HepG2 (cell line): Measurements from ENCODE around the gene C4B. TPM values are rescaled to one million over a fixed set of nuclear protein-coding genes. Genes with fewer than 3 reads are reported as not detected.
"Not testable (repeated sequence)": the region's sequence is repeated elsewhere in the genome, so short reads cannot be mapped to it uniquely, and the experiment has no call there.

Experiments used
- ATAC-seq: fragments of 200-7000 bp; cut with Tn5 transposase; 3 replicates; pipeline ENCODE4 v1.9.1; 2020; ENCODE audit warnings: mild to moderate bottlenecking, moderate library complexity
- BruUV-seq: library from RNA; stranded (reverse); fragments of 400-500 nt; replicated peaks from 2 replicates; lab custom pipeline; 2021; lab: Mats Ljungman, UMichigan
- CTCF ChIA-PET: fragments of 300-600 bp; formaldehyde crosslinking; extraction: SDS; loops from one replicate; lab custom pipeline; 2021; ENCODE audit warnings: low total read pairs, inconsistent platforms, low intra/inter-chr PET ratio; lab: Yijun Ruan, JAX
- POLR2A ChIA-PET: fragments of 350-600 bp; sonication (Branson Sonifier 250); formaldehyde crosslinking; loops from one replicate; lab custom pipeline; 2020; ENCODE audit warnings: antibody characterized with exemption, inconsistent platforms; lab: Yijun Ruan, JAX
- DNase-seq: peaks from one replicate; pipeline ENCODE4 v3.0.0-alpha.2; 2015; ENCODE audit warnings: low spot score
- FAIRE-seq: peaks from 3 replicates; lab custom pipeline; 2011; peaks lifted over from hg19 to GRCh38; lab: Jason Lieb, UNC
- H2AFZ ChIP-seq: one replicate; pipeline ENCODE4 v1.6.1; 2011; ENCODE audit warnings: low read length, inconsistent platforms
- H3K27ac ChIP-seq: fragments of 300-600 bp; 3 replicates; pipeline ENCODE4 v1.8.0; 2011; ENCODE audit warnings: mixed run types, mild to moderate bottlenecking, mixed read lengths, low read length, inconsistent platforms; ENCODE audit not compliant: insufficient read depth; ENCODE audit errors: extremely low read length
- H3K27me3 ChIP-seq, 2 experiments: fragments of 200-600 bp in 1 of 2; 2 replicates in 1 of 2; 3 replicates in 1 of 2; pipeline versions ENCODE4 v1.6.0 to v1.8.0; 2011; ENCODE audit warnings: low read length in 2 of 2, mild to moderate bottlenecking in 2 of 2, moderate library complexity in 2 of 2, inconsistent platforms in 1 of 2; ENCODE audit not compliant: insufficient read depth in 2 of 2, control insufficient read depth in 1 of 2
- H3K36me3 ChIP-seq, 2 experiments: fragments of 200-600 bp in 1 of 2; replicated peaks in 1 of 2; 2 replicates in 1 of 2; 3 replicates in 1 of 2; pipeline versions ENCODE4 v1.5.1 to v1.8.0; 2011; ENCODE audit warnings: low read length in 2 of 2, inconsistent platforms in 1 of 2; ENCODE audit not compliant: insufficient read depth in 2 of 2, control insufficient read depth in 1 of 2
- H3K4me1 ChIP-seq: 2 replicates; pipeline ENCODE4 v1.5.1; 2012; ENCODE audit warnings: low read length, inconsistent platforms; ENCODE audit not compliant: insufficient read depth
- H3K4me2 ChIP-seq: 2 replicates; pipeline ENCODE4 v1.6.0; 2011; ENCODE audit warnings: low read depth, low read length, inconsistent platforms
- H3K4me3 ChIP-seq, 3 experiments: fragments of 200-600 bp in 1 of 3; sonication (generic), shearing (Covaris generic) in 1 of 3; replicated peaks in 1 of 3; 2 replicates each; pipeline ENCODE4 v1.5.1; 2011 to 2016; ENCODE audit warnings: low read length in 3 of 3, inconsistent platforms in 2 of 3, low read depth in 2 of 3, mild to moderate bottlenecking in 2 of 3, control low read depth in 1 of 3, mixed read lengths in 1 of 3; ENCODE audit not compliant: insufficient read depth in 1 of 3
- H3K79me2 ChIP-seq: one replicate; pipeline ENCODE4 v1.6.1; 2011; ENCODE audit warnings: low read length, inconsistent platforms; ENCODE audit not compliant: insufficient read depth
- H3K9ac ChIP-seq: 2 replicates; pipeline ENCODE4 v1.6.0; 2011; ENCODE audit warnings: mild to moderate bottlenecking, low read depth, low read length, inconsistent platforms; ENCODE audit not compliant: insufficient read depth
- H3K9me3 ChIP-seq: 2 replicates; pipeline ENCODE4 v1.5.1; 2012; ENCODE audit warnings: mild to moderate bottlenecking, low read length
- H4K20me1 ChIP-seq: 2 replicates; pipeline ENCODE4 v1.6.0; 2011; ENCODE audit warnings: inconsistent platforms, mild to moderate bottlenecking, low read length, moderate library complexity; ENCODE audit not compliant: insufficient read depth
- ATF7 ChIP-seq, 2 experiments: fragments of 450-650 bp in 1 of 2; sonication (generic) in 1 of 2; formaldehyde crosslinking in 1 of 2; IDR thresholded peaks; 2 replicates each; pipeline versions ENCODE4 v1.4.0 to v1.6.1; 2016 to 2020; ENCODE audit warnings: antibody characterized with exemption in 1 of 2, mild to moderate bottlenecking in 1 of 2, missing genetic modification reagents in 1 of 2
- E2F1 ChIP-seq: sonication (generic); formaldehyde crosslinking; IDR thresholded peaks from 2 replicates; pipeline ENCODE4 v1.5.0; 2020; ENCODE audit warnings: missing genetic modification reagents
- NR0B2 ChIP-seq: sonication (generic); formaldehyde crosslinking; IDR thresholded peaks from 2 replicates; pipeline ENCODE4 v1.4.0; 2020; ENCODE audit warnings: mild to moderate bottlenecking, missing genetic modification reagents
- SSRP1 ChIP-seq: IDR thresholded peaks from 2 replicates; pipeline ENCODE4 v1.6.1; 2016; ENCODE audit warnings: control low read depth
- ZIK1 ChIP-seq: sonication (generic); formaldehyde crosslinking; IDR thresholded peaks from 2 replicates; pipeline ENCODE4 v1.5.0; 2020; ENCODE audit warnings: mild to moderate bottlenecking, low read depth, missing genetic modification reagents, borderline replicate concordance
- ZNF329 ChIP-seq: sonication (generic); formaldehyde crosslinking; IDR thresholded peaks from 2 replicates; pipeline ENCODE4 v1.9.0; 2021; ENCODE audit warnings: low read depth, mild to moderate bottlenecking, missing genetic modification reagents
- ZNF629 ChIP-seq: sonication (generic); formaldehyde crosslinking; conservative IDR thresholded peaks from 2 replicates; pipeline ENCODE4 v1.5.0; 2020; ENCODE audit warnings: missing genetic modification reagents
- WGBS: methylation state at CpG from one replicate; pipeline ENCODE4 v1.1.6; 2017; ENCODE audit warnings: low lambda C conversion rate; 5-methylcytosine and 5-hydroxymethylcytosine counted together
- in situ Hi-C: cut with HindIII; loops from 2 replicates; pipeline ENCODE4 v1.10.0; 2017; ENCODE audit warnings: low pct_unique_long_range_greater_than_20kb; ENCODE audit not compliant: extremely low pct_ligation_motif_present
- intact Hi-C: fragments of 100-400 bp; cut with micrococcal nuclease; formaldehyde crosslinking; loops from one replicate; pipeline ENCODE4 v1.10.0; 2022; ENCODE audit not compliant: unreplicated experiment
- polyA plus RNA-seq, 8 experiments: library from polyadenylated mRNA; depleted of rRNA in 3 of 8; stranded (reverse) in 7 of 8; unstranded in 1 of 8; fragments of >200 nt; fragmentation: Illumina TruSeq in 4 of 8; extraction: Trizol in 4 of 8; gene quantifications; 2 replicates each; pipeline versions ENCODE4 v1.2.1 to v1.2.3, GENCODE V29; 2011 to 2016; ENCODE audit warnings: low read depth in 4 of 8, missing spikeins in 1 of 8, mixed read lengths in 1 of 8; ENCODE audit not compliant: insufficient read depth in 1 of 8
- total RNA-seq, 5 experiments: library from RNA; depleted of rRNA; stranded (reverse); fragments of >200 nt; fragmentation: Illumina TruSeq; extraction: Trizol; gene quantifications; 2 replicates each; pipeline ENCODE4 v1.2.3, GENCODE V29; 2016; ENCODE audit warnings: low read depth in 1 of 5

C4B gene
- total and polyA plus RNA-seq, 2 of the 13 experiments (the other 11 are each of a cell fraction or from before 2014, with no cell fraction given) = 167 to 538 TPM

GRCh38 chr6:32055756-32056155 is 41.2 kb downstream of the C4B start:
- FAIRE-seq, DNase-seq, in situ Hi-C loops, H2AFZ ChIP-seq, BruUV-seq, H4K20me1 ChIP-seq, H3K9ac ChIP-seq, ATAC-seq, POLR2A ChIA-PET, H3K9me3 ChIP-seq, H3K4me1 ChIP-seq, H3K79me2 ChIP-seq, intact Hi-C loops, H3K27ac ChIP-seq, CTCF ChIA-PET, H3K4me2 ChIP-seq, H3K36me3 ChIP-seq, H3K4me3 ChIP-seq: not testable (repeated sequence)
- 44% methylated on average over 19 of the region's 21 CpGs for WGBS
- H3K27me3 ChIP-seq = peaks cover 31 to 72% of the 10 kb centered on the region in 2 experiments

GRCh38 chr6:32056254-32056653 is 41.7 kb downstream of the C4B start:
- H3K36me3 ChIP-seq = no peaks in the 10 kb centered on the region
- POLR2A ChIA-PET = no interaction called here
- FAIRE-seq (no peak), ATAC-seq (no peak), DNase-seq (no peak)
- H3K27me3 ChIP-seq = peaks cover 27 to 72% of the 10 kb centered on the region in 2 experiments
- BruUV-seq = no TSS peak
- H3K9me3 ChIP-seq = no peaks in the 10 kb centered on the region
- in situ Hi-C loops = no loop called here
- no peak overlapping the region for H3K4me3 ChIP-seq
- no peaks in the 10 kb centered on the region for H4K20me1 ChIP-seq
- 52% methylated on average over 7 of the region's 7 CpGs for WGBS
- H3K27ac ChIP-seq = no peak overlapping the region
- H3K79me2 ChIP-seq = no peaks in the 10 kb centered on the region
- CTCF ChIA-PET = no interaction called here
- H3K9ac ChIP-seq = no peak overlapping the region
- H3K4me2 ChIP-seq = no peak overlapping the region
- TF ChIP-seq E2F1 (CRISPR knock-in tag) = no peak
- TF ChIP-seq ZNF329 (CRISPR knock-in tag) = no peak
- no peak for TF ChIP-seq ZIK1 (CRISPR knock-in tag)
- no peak for TF ChIP-seq ATF7 (IDR thresholded peaks at IDR 0.05)
- no peak for TF ChIP-seq ATF7 (CRISPR knock-in tag; IDR thresholded peaks at IDR 0.05)
- no peak for TF ChIP-seq NR0B2 (CRISPR knock-in tag)
- TF ChIP-seq SSRP1 (CRISPR knock-in tag) = no peak
- no peak for TF ChIP-seq ZNF629 (CRISPR knock-in tag)
- TF ChIP-seq, all 625 proteins: peak for 0
- no peak overlapping the region for H2AFZ ChIP-seq
- no peaks in the 10 kb centered on the region for H3K4me1 ChIP-seq
- intact Hi-C loops = no loop called here
